ENCODE results near the gene TMPRSS11E.
"Not testable (repeated sequence)": the region's sequence is repeated elsewhere in the genome, so short reads cannot be mapped to it uniquely, and the experiment has no call there.

TMPRSS11E gene

GRCh38 chr4:68410149-68410548 lies 37.1 kb upstream of the TMPRSS11E start:
- TF ChIP-seq CTCF (IDR thresholded peaks at IDR 0.05) = no peak
- TF ChIP-seq ZFX (IDR thresholded peaks at IDR 0.05; ENCODE audit: borderline replicate concordance) = no peak
- no peak overlapping the region for H3K27ac ChIP-seq

GRCh38 chr4:68410643-68411042 lies 36.6 kb upstream of the TMPRSS11E start:
- TF ChIP-seq CTCF (IDR thresholded peaks at IDR 0.05) (no peak), ZFX (IDR thresholded peaks at IDR 0.05; ENCODE audit: borderline replicate concordance) (no peak)
- no peak overlapping the region for H3K27ac ChIP-seq

GRCh38 chr4:68412031-68412430 lies 35.2 kb upstream of the TMPRSS11E start:
- not testable (repeated sequence) for H3K27ac ChIP-seq

GRCh38 chr4:68416591-68416990 lies 30.7 kb upstream of the TMPRSS11E start:
- no peak overlapping the region for H3K27ac ChIP-seq
- TF ChIP-seq ZFX (IDR thresholded peaks at IDR 0.05; ENCODE audit: borderline replicate concordance) = no peak
- no peak for TF ChIP-seq CTCF (IDR thresholded peaks at IDR 0.05)

GRCh38 chr4:68426516-68426915 lies 20.7 kb upstream of the TMPRSS11E start:
- TF ChIP-seq ZFX (IDR thresholded peaks at IDR 0.05; ENCODE audit: borderline replicate concordance) (no peak), CTCF (IDR thresholded peaks at IDR 0.05) (no peak)
- H3K27ac ChIP-seq = no peak overlapping the region

GRCh38 chr4:68430337-68430736 lies 16.9 kb upstream of the TMPRSS11E start:
- H3K27ac ChIP-seq = no peak overlapping the region
- TF ChIP-seq ZFX (IDR thresholded peaks at IDR 0.05; ENCODE audit: borderline replicate concordance) = no peak
- TF ChIP-seq CTCF (IDR thresholded peaks at IDR 0.05) = no peak

- no peak for TF ChIP-seq ZFX (IDR thresholded peaks at IDR 0.05; ENCODE audit: borderline replicate concordance)
- no peak for TF ChIP-seq CTCF (IDR thresholded peaks at IDR 0.05)
- H3K27ac ChIP-seq = no peak overlapping the region
These were observed 14.9 kb upstream of the TMPRSS11E start for GRCh38 chr4:68432320-68432719.

- H3K27ac ChIP-seq = no peak overlapping the region
- TF ChIP-seq CTCF (IDR thresholded peaks at IDR 0.05) (no peak), ZFX (IDR thresholded peaks at IDR 0.05; ENCODE audit: borderline replicate concordance) (no peak)
These were observed 13.7 kb upstream of the TMPRSS11E start for GRCh38 chr4:68433582-68433981.
